ENCODE data around the gene GID8.

GID8 gene

DNA sequence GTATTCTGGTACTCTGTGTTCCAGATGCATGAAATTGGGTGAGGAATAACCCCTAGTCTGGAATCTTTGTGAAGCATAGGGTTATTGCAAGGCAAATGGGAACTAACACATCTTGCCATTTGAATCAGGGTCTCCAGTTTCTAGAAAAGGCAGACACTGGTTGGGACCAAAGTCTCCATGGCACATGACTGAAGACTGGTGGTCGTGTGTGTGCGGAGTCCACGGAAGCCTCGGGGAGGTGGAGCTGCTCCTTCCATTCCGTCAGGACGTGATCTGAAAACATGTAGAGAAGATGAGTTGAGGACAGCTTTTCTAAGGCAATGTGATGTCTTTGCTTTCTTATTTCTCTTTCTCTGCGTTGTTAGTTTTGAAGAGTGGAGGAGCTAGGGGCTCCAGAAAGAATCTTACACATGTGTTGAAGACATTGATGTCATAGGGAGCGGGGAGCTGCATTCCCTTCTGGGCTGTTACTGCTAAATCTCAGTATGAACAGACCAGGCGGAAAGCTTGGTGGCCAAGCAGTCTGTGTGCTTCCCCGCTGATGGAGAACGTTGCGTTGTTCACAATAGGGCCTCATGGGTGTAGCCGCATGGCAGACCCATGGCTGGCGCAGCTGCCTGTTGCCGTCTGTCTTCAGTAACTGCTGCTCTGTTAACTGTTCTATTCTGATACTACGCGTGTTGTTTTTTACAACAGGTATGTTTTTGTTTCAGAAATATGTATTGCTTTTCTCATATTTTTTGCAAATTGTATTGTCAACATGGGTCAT, 9.8 kb downstream of the GID8 start:
- no peak for DNase-seq
- H3K9me3 Mint-ChIP-seq = peaks cover 6% of the 10 kb centered on the region
- peaks cover 19% of the 10 kb centered on the region for H3K4me1 Mint-ChIP-seq
- H3K27me3 Mint-ChIP-seq = no peaks in the 10 kb centered on the region
- H3K4me3 Mint-ChIP-seq = no peak overlapping the region
- H3K36me3 Mint-ChIP-seq = peaks cover 73% of the 10 kb centered on the region
- peak overlapping the region; percentile 34 for H3K27ac Mint-ChIP-seq
- CTCF ChIA-PET = interaction anchor here (1.0 to 1.2 kb wide), 2 partner anchors 14 to 40 kb away, joined by 3 read pairs; no protein-coding TSS in a partner anchor

DNA sequence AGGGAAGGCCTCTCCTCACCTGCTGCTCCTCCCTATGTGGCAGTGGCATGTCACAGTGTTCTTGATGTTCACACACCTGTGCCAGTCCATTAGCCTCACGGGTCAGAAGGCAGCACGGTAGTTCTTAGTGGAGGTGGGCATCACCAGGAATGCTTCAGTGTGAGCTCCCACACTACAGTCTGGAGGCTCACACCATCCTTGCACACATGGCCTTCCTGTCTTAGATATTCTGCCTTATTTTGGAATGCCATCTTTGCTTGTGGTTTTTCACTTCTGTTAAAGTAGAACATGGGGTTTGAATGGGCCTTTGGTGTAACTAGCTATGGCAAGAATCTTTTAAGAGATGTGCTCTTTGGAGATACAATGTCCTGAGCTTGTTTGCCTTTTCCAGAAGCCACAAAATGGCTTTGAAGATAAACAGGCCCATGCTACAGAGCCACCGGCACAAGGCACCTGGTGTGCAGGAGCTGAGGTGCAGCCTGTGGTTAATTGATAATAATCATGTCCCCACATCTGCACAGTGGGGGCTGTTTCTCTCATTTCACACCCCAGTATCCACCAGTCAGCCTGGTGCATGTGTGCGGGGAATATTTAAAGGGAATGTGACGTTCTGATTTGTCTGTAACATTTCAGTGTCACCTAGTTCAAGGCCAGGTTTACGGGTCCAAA, 11.3 kb downstream of the GID8 start:
- no peak overlapping the region for H3K4me3 Mint-ChIP-seq
- H3K9me3 Mint-ChIP-seq = peaks cover 6% of the 10 kb centered on the region
- H3K4me1 Mint-ChIP-seq = peaks cover 29% of the 10 kb centered on the region
- H3K27me3 Mint-ChIP-seq = no peaks in the 10 kb centered on the region
- CTCF ChIA-PET = interaction anchor here (1.0 to 1.2 kb wide), 2 partner anchors 13 to 88 kb away, joined by 3 read pairs; partner anchors contain the start of gene TCFL5
- peaks cover 61% of the 10 kb centered on the region for H3K36me3 Mint-ChIP-seq
- DNase-seq = no peak
- no peak overlapping the region for H3K27ac Mint-ChIP-seq

DNA sequence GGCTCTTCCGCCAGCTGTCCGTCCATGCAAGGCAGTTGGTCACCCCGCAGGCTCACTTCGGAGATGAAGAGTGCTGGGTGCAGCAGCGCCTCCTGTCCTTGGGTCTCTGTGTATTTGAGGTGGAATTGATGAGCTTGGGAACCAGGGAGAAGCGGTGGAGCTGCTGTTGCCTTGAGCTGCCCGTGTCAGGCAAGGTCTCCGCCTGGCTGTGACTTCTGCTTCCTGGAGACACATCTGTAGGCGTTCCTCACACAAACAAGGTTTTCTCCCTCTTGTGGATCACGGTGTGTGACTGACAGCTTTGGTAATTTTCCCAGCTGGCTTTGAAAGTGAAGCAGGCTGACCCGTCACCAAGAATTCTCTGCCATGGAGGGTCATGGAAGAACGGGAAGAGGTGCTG, 12.0 kb downstream of the GID8 start:
- Mint-ChIP-seq H3K4me1 (peaks cover 36% of the 10 kb centered on the region), H3K27me3 (no peaks in the 10 kb centered on the region), H3K36me3 (peaks cover 57% of the 10 kb centered on the region), H3K9me3 (peaks cover 6% of the 10 kb centered on the region), H3K27ac (peak overlapping the region; percentile 11), H3K4me3 (no peak overlapping the region)
- CTCF ChIA-PET = interaction anchor here (1.0 kb wide), 1 partner anchor 88 kb away, joined by 3 read pairs; the partner anchor contains the start of gene TCFL5
- no peak for DNase-seq

DNA sequence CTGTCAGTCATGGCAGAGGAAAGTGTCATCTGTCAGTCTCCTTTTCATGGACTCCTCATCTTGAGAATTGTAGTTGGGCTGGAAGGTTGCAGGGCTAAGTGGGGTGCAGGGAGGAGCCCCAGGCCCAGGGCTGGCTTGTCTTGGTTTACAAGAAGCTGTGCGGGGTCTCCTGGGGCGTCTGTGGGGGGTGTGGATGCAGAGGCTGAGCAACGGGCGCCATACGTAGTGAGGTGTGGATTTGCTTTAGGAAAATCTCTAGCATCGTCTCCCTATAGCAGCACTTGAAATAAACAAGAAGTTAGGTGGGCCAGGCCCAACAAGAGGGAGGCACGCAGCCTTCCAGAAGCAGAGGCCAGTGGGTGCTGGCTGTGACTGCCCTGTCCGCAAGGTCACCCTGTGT, 12.8 kb downstream of the GID8 start:
- Mint-ChIP-seq H3K36me3 (peaks cover 55% of the 10 kb centered on the region), H3K9me3 (peaks cover 6% of the 10 kb centered on the region), H3K4me3 (no peak overlapping the region), H3K4me1 (peaks cover 39% of the 10 kb centered on the region), H3K27me3 (no peaks in the 10 kb centered on the region), H3K27ac (no peak overlapping the region)
- CTCF ChIA-PET = interaction anchor here (0.9 to 1.0 kb wide), 2 partner anchors 29 to 32 kb away, joined by 3 to 4 read pairs; no protein-coding TSS in a partner anchor
- no peak for DNase-seq

DNA sequence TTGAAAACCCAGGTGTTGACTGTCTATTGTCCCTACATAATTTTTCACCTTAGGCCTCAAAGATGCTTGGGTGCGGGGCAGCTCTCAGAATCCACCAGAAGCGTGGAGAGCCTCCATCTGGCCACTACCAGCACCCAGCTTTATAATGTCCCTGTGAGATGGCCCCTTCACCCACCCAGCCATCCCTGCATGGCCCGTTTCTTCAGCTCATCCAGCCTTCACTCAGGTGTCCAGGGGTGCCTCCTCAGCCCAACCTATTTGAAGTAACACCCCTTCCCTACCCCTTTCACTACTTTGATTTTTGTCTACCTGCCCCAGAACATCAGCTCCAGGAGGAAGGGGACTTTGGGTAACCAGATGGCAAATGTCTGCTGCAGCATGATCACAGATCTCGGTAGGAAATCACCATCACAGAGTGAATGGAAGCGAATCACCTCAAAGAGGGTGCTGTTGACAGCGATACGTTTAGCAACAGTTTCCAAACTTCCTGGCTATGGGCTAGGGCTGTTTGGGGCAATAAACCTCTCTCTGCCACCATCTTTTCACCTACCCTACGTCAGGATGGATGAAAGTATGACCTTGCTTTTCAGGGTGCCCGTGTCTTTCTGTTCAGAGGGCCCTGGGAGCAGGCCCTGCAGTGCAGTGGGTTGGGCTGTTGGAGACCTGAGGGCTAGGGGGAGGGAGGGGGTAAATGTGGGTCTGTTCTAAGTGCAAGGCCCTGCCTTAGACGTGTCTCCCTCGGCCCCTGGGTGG, 13.4 kb downstream of the GID8 start:
- Mint-ChIP-seq H3K36me3 (peaks cover 49% of the 10 kb centered on the region), H3K4me1 (peaks cover 43% of the 10 kb centered on the region), H3K4me3 (peak overlapping the region; percentile 13), H3K27me3 (no peaks in the 10 kb centered on the region), H3K9me3 (peaks cover 6% of the 10 kb centered on the region), H3K27ac (peak overlapping the region; percentile 57)
- CTCF ChIA-PET = interaction anchor here (0.9 to 1.0 kb wide), 2 partner anchors 30 to 33 kb away, joined by 3 to 4 read pairs; no protein-coding TSS in a partner anchor
- no peak for DNase-seq

DNA sequence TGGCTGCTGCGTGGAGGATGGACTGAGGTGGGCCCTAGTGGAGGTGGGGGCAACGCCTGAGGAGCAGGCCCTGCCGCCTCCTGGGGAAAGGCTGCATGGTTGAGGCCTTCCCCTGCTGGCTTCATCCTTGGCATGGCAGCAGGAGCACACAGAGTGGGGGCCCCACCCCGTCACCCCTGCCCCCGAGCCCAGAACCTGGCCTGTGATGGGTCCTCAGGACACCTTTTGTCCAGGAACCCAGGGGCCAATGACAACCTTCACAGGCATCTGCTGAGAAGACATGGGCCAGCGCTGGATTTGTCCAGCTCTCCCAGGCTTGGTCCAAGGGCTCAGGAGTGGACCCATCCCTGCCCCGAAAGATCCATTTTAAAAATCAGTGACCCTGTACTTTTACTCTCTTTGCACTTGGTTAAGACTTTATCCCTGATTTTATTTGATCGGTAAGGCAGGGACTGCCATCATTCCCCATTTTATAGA, 14.0 kb downstream of the GID8 start:
- peaks cover 45% of the 10 kb centered on the region for H3K36me3 Mint-ChIP-seq
- H3K4me1 Mint-ChIP-seq = peaks cover 43% of the 10 kb centered on the region
- H3K27ac Mint-ChIP-seq = peak overlapping the region; percentile 87
- CTCF ChIA-PET = no interaction called here
- peaks cover 3% of the 10 kb centered on the region for H3K27me3 Mint-ChIP-seq
- peaks cover 6% of the 10 kb centered on the region for H3K9me3 Mint-ChIP-seq
- DNase-seq = no peak
- H3K4me3 Mint-ChIP-seq = peak overlapping the region; percentile 80

DNA sequence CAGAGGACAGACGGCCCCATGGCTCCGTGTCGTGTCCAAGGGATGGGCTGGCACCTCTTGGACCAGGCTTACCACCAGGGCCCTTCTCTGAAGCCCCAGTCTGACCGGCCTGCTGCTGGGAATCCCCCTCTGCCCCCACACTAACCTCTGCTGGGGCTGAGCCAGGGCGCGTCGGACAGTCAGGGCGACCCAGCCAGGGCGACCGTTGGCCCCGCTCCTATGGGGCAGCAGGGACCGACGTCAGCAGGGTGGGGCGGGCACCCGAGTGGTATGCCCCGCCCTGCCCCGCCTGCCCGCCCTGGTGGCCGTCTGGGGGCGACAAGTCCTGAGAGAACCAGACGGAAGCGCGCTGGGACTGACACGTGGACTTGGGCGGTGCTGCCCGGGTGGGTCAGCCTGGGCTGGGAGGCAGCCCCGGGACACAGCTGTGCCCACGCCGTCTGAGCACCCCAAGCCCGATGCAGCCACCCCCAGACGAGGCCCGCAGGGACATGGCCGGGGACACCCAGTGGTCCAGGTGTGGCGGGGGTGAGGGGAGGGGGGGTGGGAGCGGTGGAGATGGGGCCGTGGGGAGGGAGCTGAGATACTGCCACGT, 14.5 kb downstream of the GID8 start, which contains the start of gene SLC17A9:
Gene SLC17A9 (plus strand): TSS at position 337 of the 595 bp plus-strand sequence. CDS start 122 bp downstream, at position 459.
- peaks cover 6% of the 10 kb centered on the region for H3K9me3 Mint-ChIP-seq
- peak; percentile 77 for DNase-seq
- peaks cover 4% of the 10 kb centered on the region for H3K27me3 Mint-ChIP-seq
- H3K4me3 Mint-ChIP-seq = peak within 1 kb of the TSS; percentile 80
- H3K4me1 Mint-ChIP-seq = peaks cover 43% of the 10 kb centered on the region
- peak within 1 kb of the TSS; percentile 97 for H3K27ac Mint-ChIP-seq
- CTCF ChIA-PET = interaction anchor here (1.9 kb wide), 1 partner anchor 20 kb away, joined by 10 read pairs; no protein-coding TSS in a partner anchor
- H3K36me3 Mint-ChIP-seq = peaks cover 40% of the 10 kb centered on the region

DNA sequence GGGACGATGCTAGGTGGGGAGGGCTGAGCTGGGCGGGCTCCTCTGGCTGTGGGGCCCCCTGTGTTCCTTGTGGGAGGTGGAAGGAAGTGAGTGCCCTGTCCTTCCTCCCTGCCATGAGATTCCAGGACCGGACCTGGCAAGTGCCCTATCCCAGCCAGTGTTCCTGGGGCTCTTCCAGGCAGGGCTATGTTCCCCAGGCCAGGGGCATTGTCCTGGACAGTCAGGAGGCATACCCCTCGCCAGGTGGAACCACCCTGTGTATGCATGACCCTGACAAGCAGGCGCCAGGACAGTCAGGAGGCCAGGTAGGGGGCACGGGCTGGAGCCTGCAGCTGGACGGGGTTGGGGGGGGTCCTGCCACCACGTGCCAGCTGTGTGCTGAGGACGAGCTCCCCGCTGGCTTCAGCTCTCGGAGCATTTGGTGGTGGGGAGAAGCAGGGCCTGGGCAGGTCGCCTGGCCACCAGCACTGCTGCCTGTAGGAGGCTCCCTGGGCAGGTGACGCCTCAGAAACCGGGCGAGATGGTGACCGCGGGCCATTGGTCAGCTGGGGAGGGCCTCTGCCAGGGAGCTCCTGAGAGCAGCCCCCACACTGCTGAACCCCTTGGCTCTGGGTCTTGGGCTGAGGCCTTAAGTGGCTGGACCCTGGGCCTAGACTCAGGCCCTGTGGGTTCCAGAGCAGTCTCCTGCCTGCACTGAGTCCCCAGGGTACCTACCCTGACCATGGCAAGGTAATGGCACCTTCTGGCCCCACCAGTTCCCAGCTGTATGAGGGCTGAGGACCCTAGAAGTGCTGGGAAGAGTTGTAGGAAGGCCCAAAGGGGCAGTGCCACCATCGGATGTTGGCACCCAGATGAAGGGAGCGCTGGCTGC, 15.3 kb downstream of the GID8 start:
- Mint-ChIP-seq H3K4me3 (peak overlapping the region; percentile 80), H3K4me1 (peaks cover 43% of the 10 kb centered on the region), H3K27ac (peak overlapping the region; percentile 97), H3K9me3 (peaks cover 6% of the 10 kb centered on the region), H3K27me3 (peaks cover 4% of the 10 kb centered on the region), H3K36me3 (peaks cover 36% of the 10 kb centered on the region)
- DNase-seq = no peak
- CTCF ChIA-PET = interaction anchor here (1.1 to 1.9 kb wide), 4 partner anchors 17 to 53 kb away, joined by 3 to 10 read pairs (median 4); no protein-coding TSS in a partner anchor

DNA sequence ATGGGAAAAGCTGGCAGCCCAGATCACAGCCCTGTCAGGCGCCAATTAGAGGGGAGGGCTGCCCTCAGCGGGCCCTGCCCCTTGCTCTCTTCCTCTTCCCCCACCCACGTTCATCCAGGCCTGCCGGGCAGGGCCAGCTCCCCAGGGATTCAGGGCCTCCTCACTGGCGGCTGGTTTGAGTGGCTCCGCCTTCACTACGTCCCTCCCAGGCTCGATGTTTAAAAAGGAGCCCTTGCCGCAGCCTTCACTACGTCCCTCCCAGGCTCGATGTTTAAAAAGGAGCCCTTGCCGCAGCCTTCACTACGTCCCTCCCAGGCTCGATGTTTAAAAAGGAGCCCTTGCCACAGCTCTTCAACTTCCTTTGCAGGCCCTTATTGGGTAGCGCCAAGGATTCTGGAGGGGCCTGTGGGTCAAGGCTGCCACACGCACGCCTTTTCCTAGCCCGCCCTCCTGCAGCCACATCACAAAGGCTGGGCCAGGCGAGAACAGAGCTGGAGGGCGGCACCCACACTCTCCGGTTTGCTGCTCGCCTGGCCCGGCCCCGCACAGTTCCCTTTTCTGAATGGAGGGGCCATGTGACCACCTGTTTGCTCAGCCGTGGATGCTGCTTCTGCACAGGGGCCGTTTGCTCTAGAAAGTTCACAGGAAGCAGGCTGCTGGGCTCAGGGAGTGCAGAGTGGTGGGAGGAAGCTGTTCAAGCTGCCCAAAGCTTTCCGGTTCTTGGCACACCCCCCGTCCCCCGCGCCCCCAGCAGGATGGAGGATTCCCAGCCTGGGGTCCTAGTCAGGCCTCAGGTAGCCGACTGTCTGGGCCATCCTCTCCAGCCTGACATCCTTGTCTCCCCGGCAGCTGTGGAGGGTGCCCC, 16.1 kb downstream of the GID8 start:
- CTCF ChIA-PET = interaction anchor here (0.6 to 1.9 kb wide), 7 partner anchors 13 to 54 kb away, joined by 3 to 10 read pairs (median 3); no protein-coding TSS in a partner anchor
- Mint-ChIP-seq H3K27ac (peak overlapping the region; percentile 97), H3K27me3 (peaks cover 4% of the 10 kb centered on the region), H3K4me1 (peaks cover 43% of the 10 kb centered on the region), H3K9me3 (peaks cover 3% of the 10 kb centered on the region), H3K4me3 (peak overlapping the region; percentile 80), H3K36me3 (peaks cover 27% of the 10 kb centered on the region)
- DNase-seq = peak; percentile 93

DNA sequence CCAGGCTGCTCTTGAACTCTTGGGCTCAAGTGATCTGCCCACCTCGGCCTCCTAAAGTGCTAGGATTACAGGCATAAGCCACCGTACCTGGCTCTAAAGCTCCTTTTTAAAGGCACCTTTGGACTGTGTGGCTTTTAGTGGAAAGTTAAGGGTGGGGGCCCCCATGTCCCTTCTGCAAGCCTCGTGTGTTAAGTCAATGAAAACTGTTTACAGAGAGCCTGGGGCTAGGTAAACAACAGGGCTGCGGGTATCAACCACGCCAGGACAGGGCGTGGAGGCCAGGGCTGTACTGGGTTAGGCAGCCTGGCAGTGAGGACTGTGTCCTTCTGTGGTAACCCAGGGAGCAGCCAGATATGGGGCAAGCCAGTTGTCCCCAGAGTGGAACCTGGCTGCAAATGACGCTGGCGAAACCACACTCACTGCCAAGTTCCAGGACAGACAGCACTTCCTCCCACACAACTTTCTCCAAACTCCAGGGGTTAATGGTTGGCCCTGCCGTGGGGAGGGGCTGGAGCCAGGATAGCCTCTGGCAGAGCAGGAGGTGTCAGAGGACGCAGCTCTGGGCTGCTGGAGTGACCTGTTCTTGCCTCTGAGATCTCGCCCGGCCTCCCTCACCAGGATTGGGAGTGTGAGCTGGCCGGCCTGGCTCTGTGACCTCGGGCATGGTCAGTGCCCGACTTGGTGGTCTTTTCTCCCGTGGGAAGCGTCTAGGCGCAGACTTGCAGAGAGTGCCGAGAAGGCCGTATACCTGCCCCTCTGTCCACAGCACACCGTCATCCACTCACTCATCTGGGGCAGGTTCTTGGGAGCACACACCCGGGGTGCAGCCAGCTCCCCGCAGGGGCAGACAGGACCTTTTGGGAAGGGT, 17.8 kb downstream of the GID8 start:
- H3K4me3 Mint-ChIP-seq = no peak overlapping the region
- CTCF ChIA-PET = interaction anchor here (1.1 kb wide), 1 partner anchor 30 kb away, joined by 4 read pairs; no protein-coding TSS in a partner anchor
- H3K36me3 Mint-ChIP-seq = peaks cover 11% of the 10 kb centered on the region
- DNase-seq = no peak
- peaks cover 4% of the 10 kb centered on the region for H3K27me3 Mint-ChIP-seq
- peak overlapping the region; percentile 97 for H3K27ac Mint-ChIP-seq
- H3K4me1 Mint-ChIP-seq = peaks cover 49% of the 10 kb centered on the region
- no peaks in the 10 kb centered on the region for H3K9me3 Mint-ChIP-seq

DNA sequence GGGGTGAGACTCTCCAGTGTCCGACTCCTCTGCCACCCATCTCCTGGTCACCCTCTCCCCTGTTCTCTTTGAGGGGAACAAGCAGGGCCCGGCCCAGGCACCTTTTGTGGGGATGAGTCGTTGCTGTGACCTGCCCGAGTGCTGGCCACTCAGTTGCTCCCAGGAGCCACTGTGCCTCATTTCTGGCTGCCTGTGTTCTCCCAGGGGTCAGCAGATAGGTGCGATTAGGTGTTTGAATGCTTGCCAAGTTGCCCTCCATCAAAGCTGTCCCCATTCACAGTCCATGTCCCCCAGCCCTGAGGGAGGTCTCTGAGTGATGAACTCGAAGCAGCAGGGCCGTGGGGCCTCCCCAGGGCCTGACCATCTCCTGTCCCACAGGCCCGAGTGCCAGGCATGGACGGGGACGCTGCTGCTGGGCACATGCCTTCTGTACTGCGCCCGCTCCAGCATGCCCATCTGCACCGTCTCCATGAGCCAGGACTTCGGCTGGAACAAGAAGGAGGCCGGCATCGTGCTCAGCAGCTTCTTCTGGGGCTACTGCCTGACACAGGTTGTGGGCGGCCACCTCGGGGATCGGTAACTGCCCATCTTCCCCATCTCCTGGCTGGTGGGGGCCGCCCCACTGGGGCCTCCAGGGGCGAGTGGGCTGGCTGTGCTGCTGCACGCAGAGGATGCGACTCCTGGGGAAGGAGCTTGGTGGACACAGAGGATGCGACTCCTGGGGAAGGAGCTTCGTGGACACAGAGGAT, 18.6 kb downstream of the GID8 start:
- Mint-ChIP-seq H3K4me3 (no peak overlapping the region), H3K9me3 (no peaks in the 10 kb centered on the region), H3K4me1 (peaks cover 42% of the 10 kb centered on the region), H3K27ac (peak overlapping the region; percentile 52), H3K36me3 (peaks cover 6% of the 10 kb centered on the region), H3K27me3 (peaks cover 4% of the 10 kb centered on the region)
- DNase-seq = no peak
- CTCF ChIA-PET = no interaction called here

Measured in activated naive CD4-positive, alpha-beta T cell treated with anti-CD3 and anti-CD28 coated beads, Interleukin-2, amount 10 ng/mL, durations not matched to agents 7 days and 5 days (primary cell).